GM19452 (cell line): ENCODE measurements around the gene KHK.

Experiments
- ATAC-seq: cut with Tn5 transposase; IDR thresholded peaks from one replicate; pipeline ENCODE4 v1.9.1; 2021; ENCODE audit not compliant: unreplicated experiment

The KHK gene

GRCh38 chr2:27086724-27087593 is at the start of gene KHK:
Gene KHK, plus strand, starts transcription at chr2:27086772. Its CDS starts 488 bp downstream, at chr2:27087260.
- ATAC-seq, result peak; percentile 10

- ATAC-seq, result no peak
Measured at GRCh38 chr2:27038012-27038411, 48.6 kb upstream of the KHK start.

GRCh38 chr2:27038631-27039339 is 47.8 kb upstream of the KHK start:
- ATAC-seq, result no peak

- ATAC-seq, result no peak
Measured at GRCh38 chr2:27039426-27039825, 47.1 kb upstream of the KHK start.

GRCh38 chr2:27039871-27040270 is 46.7 kb upstream of the KHK start:
- no peak for ATAC-seq

- ATAC-seq, result no peak
Measured at GRCh38 chr2:27040282-27040681, 46.3 kb upstream of the KHK start.

GRCh38 chr2:27041752-27042151 is 44.8 kb upstream of the KHK start:
- no peak for ATAC-seq

- ATAC-seq, result no peak
Measured at GRCh38 chr2:27042159-27042661, 44.4 kb upstream of the KHK start.

GRCh38 chr2:27042985-27043634 is 43.5 kb upstream of the KHK start:
- ATAC-seq, result no peak

GRCh38 chr2:27049422-27050280 is 36.9 kb upstream of the KHK start:
- peak; percentile 30 for ATAC-seq

GRCh38 chr2:27050281-27050995 is 36.1 kb upstream of the KHK start:
- ATAC-seq, result peak; percentile 43

- peak; percentile 69 for ATAC-seq
Measured at GRCh38 chr2:27050996-27051901, 35.3 kb upstream of the KHK start, which contains the start of gene AGBL5. Gene AGBL5, plus strand, starts transcription at chr2:27051668. Its CDS starts 1,291 bp downstream, at chr2:27052959.

- ATAC-seq, result peak; percentile 1
Measured at GRCh38 chr2:27051902-27052645, 34.5 kb upstream of the KHK start.

- ATAC-seq, result no peak
Measured at GRCh38 chr2:27053321-27053720, 33.3 kb upstream of the KHK start.

GRCh38 chr2:27053776-27054175 is 32.8 kb upstream of the KHK start:
- ATAC-seq, result no peak

- no peak for ATAC-seq
Measured at GRCh38 chr2:27054721-27055120, 31.9 kb upstream of the KHK start.

GRCh38 chr2:27057184-27057583 is 29.4 kb upstream of the KHK start:
- ATAC-seq, result no peak

GRCh38 chr2:27058210-27058609 is 28.4 kb upstream of the KHK start:
- ATAC-seq, result no peak
